GM19468 (cell line): Measurements from ENCODE around the gene NDRG4.

Experiments
- ATAC-seq: cut with Tn5 transposase; IDR thresholded peaks from one replicate; pipeline ENCODE4 v1.9.1; 2021; ENCODE audit warnings: mild to moderate bottlenecking, moderate library complexity, moderate number of reproducible peaks; ENCODE audit not compliant: unreplicated experiment; ENCODE audit errors: extremely low read depth

The NDRG4 gene

DNA sequence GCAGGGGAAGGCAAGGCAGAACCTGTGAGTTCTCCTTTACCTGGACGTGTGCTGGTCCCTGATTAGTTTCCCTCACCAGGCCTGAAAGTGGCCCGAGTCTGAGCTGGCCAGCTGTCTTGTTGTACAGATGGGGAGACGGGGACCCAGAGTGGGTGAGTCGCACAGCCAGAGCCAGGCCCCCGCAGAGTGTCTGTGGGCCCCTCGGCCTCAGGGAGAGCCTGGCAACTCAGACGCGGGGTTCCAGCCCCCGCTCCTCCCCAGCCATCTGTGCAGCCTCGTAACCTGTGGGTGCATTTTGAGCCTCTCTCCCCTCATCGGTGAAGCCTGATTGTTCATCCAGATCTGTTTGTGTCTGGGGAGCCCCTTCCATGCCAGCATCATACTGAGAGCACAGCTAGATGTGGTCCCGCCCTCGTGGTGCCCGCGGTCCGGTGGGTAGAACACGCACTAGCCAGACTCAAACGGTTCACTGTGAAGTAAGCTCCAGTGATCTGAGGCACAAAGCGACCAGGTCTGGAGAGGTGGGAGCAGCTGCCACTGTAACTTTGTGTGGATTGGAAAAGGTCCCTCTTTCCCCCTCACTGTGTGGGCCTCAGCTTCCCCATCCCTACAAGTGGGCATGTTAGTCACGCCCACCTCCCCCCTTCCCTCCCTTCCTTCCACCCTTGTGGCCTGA, 6.0 kb upstream of the NDRG4 start:
- ATAC-seq, result no peak

DNA sequence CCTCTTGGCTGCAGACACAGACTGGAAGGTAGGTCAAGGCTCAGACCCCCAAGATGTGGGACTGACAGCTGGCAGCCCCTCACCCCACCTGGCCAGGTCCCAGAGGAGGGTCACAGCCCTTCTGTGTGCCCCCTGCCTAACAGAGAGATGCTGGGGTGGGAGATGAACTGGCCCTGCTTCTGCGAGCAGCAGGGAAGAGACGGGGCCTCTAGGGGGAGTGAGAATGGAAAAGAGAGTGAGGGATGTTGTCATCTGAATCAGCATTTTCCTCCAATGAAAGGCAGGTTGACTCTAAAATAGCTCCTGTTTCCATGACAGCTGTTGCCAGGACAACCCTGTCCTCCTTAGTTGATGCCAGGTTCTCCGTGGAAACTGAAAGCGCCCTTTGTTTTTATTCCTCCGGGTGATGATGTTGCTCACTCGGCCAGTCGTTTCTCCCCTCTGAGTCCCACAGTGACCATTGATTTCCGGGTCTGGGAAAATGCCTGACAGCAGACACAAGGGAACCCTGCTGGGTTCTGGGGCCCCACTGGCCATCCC, 4.9 kb upstream of the NDRG4 start:
- peak; percentile 55 for ATAC-seq

GRCh38 chr16:58495521-58496331, 4.2 kb upstream of the NDRG4 start:
- ATAC-seq, result no peak

DNA sequence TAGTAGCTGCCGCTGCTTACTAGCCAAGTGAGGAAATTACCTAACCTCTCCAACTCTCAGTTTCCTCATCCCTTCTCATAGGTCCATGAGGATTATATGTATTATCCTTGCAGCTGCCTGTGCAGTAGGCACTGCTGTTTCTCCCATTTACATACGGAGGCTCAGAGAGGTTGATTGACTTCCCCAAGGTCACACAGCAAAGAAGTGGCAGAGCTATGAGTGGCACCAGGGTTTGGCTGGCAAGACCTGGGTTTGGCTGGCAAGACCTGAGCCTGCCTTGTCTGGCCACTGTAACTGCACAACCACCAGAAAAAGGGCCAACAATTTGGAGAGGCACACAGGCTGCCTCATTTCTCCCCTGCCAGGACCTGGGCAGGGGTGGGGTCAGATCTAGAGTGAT, 2.5 kb upstream of the NDRG4 start:
- ATAC-seq, result no peak

GRCh38 chr16:58497935-58498334, 2.0 kb upstream of the NDRG4 start:
- no peak for ATAC-seq

- no peak for ATAC-seq
Measured at GRCh38 chr16:58498341-58499091, 1.4 kb upstream of the NDRG4 start.

DNA sequence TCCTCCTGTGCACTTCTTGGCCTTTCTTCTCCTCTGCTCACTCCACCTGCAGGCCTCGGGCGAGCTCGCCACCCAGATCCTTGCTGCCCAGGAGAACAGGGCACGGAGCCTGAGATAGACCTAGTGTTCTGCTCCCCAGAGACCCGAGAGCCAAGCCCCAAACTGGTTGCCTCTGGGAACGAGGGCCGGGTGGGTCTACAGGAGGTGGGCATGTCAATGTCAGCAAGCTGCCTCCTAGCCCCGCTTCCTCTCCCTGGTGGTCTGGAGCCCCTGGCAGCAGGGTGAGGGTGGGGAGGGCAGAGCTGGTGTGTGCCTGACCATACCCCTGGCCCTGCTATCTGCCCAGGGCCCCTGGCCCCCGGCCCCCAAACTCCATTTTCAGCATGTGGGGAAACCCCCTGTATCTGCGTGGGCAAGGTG, 841 bp upstream of the NDRG4 start:
- ATAC-seq, result no peak

GRCh38 chr16:58500430-58501241, 693 bp downstream of the NDRG4 start:
- ATAC-seq, result no peak

DNA sequence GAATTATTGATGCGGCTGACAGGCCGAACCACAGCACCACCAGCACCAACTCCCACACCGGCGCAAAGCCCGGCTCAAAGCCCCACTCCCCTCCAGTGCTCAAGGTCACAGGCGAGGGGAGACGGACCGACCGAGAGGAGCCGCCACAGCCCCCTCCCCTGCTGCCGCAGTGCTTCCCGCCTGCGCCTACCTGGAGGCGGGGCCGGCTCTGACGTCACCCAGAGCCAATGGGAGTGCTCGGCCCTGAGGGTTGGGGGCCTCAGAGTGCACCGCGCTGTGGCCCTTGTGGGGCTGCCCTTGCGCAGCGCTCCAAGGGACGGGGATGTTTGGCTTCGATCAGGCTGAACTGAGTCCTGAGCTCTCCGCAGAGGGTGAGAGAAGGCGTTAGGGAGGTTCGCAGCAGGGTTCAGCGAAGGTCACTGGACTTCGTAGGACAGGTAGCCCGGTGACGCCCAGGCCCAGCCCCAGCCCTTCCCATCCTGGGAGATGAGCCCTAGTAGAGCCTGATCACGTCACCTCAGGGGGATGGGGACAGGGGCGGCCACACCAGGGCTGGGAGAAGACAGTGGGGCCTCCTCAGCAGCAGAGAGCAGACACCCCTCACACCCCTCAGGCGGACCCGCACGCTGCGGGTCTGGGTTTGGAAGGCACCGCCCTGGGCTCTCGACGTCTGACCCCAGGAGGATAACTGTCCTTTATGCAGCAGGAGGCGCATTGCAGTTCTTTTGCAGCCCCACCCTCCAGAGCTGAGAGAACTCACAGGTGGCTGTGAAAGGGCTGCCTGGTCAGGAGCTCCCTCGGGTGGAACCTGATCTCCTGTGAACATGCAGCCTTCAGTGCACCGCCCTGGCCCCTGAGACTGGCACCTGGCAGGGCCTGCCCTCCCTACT, 1.5 kb downstream of the NDRG4 start:
- ATAC-seq, result no peak

- no peak for ATAC-seq
Measured at GRCh38 chr16:58502217-58502921, 2.4 kb downstream of the NDRG4 start.

- ATAC-seq, result no peak
Measured at GRCh38 chr16:58503166-58503862, 3.4 kb downstream of the NDRG4 start.

DNA sequence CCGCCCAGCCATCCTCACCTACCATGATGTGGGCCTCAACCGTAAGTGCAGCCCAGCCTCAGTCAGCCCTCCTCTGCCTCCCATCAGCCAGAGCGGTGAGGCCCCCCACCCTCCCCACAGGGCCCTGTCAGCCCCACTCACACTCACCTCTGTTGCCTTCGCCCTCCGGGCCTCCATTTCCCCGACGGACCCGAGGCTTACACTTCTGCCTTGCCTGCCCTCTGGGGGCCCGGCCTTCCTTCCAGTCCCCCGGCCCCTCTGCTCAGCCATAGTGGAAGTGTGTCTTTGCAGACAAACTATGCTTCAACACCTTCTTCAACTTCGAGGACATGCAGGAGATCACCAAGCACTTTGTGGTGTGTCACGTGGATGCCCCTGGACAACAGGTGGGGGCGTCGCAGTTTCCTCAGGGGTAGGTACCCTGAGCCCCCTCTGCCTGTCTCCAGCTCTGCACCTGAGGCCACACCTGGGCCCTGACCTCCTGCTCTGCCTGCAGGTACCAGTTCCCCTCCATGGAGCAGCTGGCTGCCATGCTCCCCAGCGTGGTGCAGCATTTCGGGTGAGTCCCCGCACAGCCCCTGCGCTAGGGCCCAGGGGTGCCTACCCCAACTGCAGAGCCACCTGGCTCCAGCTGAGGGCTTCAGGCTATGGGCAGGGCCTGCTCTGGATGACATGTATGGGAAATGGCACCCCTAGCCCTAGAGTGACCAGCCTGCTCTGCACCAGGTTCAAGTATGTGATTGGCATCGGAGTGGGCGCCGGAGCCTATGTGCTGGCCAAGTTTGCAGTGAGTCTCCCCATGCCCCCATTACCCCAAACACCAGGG, 4.1 kb downstream of the NDRG4 start:
- no peak for ATAC-seq

DNA sequence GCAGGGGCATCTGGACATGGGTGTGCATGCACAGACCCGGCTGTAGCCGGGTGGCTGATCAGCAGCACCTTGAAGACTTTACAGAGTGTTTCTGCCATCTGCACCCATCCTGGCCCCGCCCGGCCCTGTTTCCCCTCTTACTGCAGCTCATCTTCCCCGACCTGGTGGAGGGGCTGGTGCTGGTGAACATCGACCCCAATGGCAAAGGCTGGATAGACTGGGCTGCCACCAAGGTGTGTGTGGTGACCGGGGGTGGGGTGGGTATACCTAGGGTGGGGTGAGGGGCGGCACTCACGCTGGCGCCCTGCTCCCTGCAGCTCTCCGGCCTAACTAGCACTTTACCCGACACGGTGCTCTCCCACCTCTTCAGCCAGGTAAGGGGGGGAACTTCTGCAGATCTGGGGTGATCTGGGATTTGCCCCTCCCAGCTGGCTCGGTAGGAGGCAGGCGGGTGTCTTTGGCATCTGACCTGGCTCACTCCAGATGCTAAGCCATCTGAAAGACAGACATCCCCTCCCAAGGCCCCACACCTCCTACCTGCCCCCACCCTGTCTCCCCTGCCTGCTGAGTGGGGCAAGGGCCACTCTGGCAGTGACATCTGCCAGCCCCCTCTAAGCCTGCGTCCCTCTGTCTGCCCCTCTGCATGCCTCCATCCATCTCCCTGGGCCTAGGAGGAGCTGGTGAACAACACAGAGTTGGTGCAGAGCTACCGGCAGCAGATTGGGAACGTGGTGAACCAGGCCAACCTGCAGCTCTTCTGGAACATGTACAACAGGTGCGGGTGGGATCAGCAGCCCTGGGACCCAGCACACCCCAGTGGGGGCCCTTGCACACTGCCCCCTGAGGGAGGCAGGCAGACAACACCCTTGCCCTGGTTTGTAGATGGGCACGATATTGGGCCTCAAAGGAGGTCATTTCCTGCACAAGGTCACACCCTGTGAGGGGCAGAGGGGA, 6.6 kb downstream of the NDRG4 start:
- no peak for ATAC-seq

- ATAC-seq, result no peak
Measured at GRCh38 chr16:58507195-58507962, 7.4 kb downstream of the NDRG4 start.
